ENCODE data around the gene EPOP.

Gene EPOP

GRCh38 chr17:38710604-38710962 lies 35.8 kb upstream of the EPOP start:
- Histone ChIP-seq H3K27me3 (ENCODE audit: insufficient read depth, low read length, poor library complexity, severe bottlenecking) (no peaks in the 10 kb centered on the region), H3K4me3 (ENCODE audit: low read length, poor library complexity, severe bottlenecking) (no peak overlapping the region), H3K9ac (ENCODE audit: low read depth, low read length, poor library complexity, severe bottlenecking) (no peak overlapping the region), H3K9me2 (replicated peaks; ENCODE audit: low read depth, low read length) (no peaks in the 10 kb centered on the region), H4K20me1 (ENCODE audit: insufficient read depth, low read length, poor library complexity, severe bottlenecking) (peaks cover 48% of the 10 kb centered on the region), H3K4me1 (ENCODE audit: insufficient read depth, low read length, poor library complexity, severe bottlenecking) (peaks cover 43% of the 10 kb centered on the region), H3K4me2 (ENCODE audit: low read depth, low read length, poor library complexity, severe bottlenecking) (peak overlapping the region; percentile 13), H2AFZ (ENCODE audit: low read length) (no peak overlapping the region), H3K79me2 (ENCODE audit: insufficient read depth, low read length) (peaks cover 52% of the 10 kb centered on the region), H3K9me3 (ENCODE audit: insufficient read depth, low read depth, low read length) (no peaks in the 10 kb centered on the region), H3F3A (ENCODE audit: low read depth) (no peaks in the 10 kb centered on the region), H3K36me3 (ENCODE audit: insufficient read depth, low read length) (peaks cover 40% of the 10 kb centered on the region; the same call in 1 of the 2 replicates)
- TF ChIP-seq EZH2phosphoT487 (IDR thresholded peaks at IDR 0.05; ENCODE audit: borderline replicate concordance) (no peak), CTCF (conservative IDR thresholded peaks at IDR 0.05; ENCODE audit: low read length) (no peak)

GRCh38 chr17:38709864-38710603 lies 35.3 kb upstream of the EPOP start:
- Histone ChIP-seq H3K4me3 (ENCODE audit: low read length, poor library complexity, severe bottlenecking) (no peak overlapping the region), H3F3A (ENCODE audit: low read depth) (no peaks in the 10 kb centered on the region), H3K27me3 (ENCODE audit: insufficient read depth, low read length, poor library complexity, severe bottlenecking) (no peaks in the 10 kb centered on the region), H3K9ac (ENCODE audit: low read depth, low read length, poor library complexity, severe bottlenecking) (no peak overlapping the region), H2AFZ (ENCODE audit: low read length) (no peak overlapping the region), H3K9me3 (ENCODE audit: insufficient read depth, low read depth, low read length) (no peaks in the 10 kb centered on the region), H3K79me2 (ENCODE audit: insufficient read depth, low read length) (peaks cover 53% of the 10 kb centered on the region), H3K4me1 (ENCODE audit: insufficient read depth, low read length, poor library complexity, severe bottlenecking) (peaks cover 43% of the 10 kb centered on the region), H3K9me2 (replicated peaks; ENCODE audit: low read depth, low read length) (no peaks in the 10 kb centered on the region), H3K36me3 (ENCODE audit: insufficient read depth, low read length) (peaks cover 39% of the 10 kb centered on the region; the same call in 1 of the 2 replicates), H3K4me2 (ENCODE audit: low read depth, low read length, poor library complexity, severe bottlenecking) (peak overlapping the region; percentile 13), H4K20me1 (ENCODE audit: insufficient read depth, low read length, poor library complexity, severe bottlenecking) (peaks cover 48% of the 10 kb centered on the region)
- no peak for TF ChIP-seq CTCF (conservative IDR thresholded peaks at IDR 0.05; ENCODE audit: low read length)

GRCh38 chr17:38709104-38709820 lies 34.5 kb upstream of the EPOP start:
- Histone ChIP-seq H3K9ac (ENCODE audit: low read depth, low read length, poor library complexity, severe bottlenecking) (no peak overlapping the region), H3K79me2 (ENCODE audit: insufficient read depth, low read length) (peaks cover 60% of the 10 kb centered on the region), H3K36me3 (ENCODE audit: insufficient read depth, low read length) (peaks cover 38% of the 10 kb centered on the region; the same call in 1 of the 2 replicates), H3K4me3 (ENCODE audit: low read length, poor library complexity, severe bottlenecking) (no peak overlapping the region), H2AFZ (ENCODE audit: low read length) (no peak overlapping the region), H3K9me3 (ENCODE audit: insufficient read depth, low read depth, low read length) (no peaks in the 10 kb centered on the region), H3F3A (ENCODE audit: low read depth) (no peaks in the 10 kb centered on the region), H3K4me1 (ENCODE audit: insufficient read depth, low read length, poor library complexity, severe bottlenecking) (peaks cover 44% of the 10 kb centered on the region), H3K9me2 (replicated peaks; ENCODE audit: low read depth, low read length) (no peaks in the 10 kb centered on the region), H4K20me1 (ENCODE audit: insufficient read depth, low read length, poor library complexity, severe bottlenecking) (peaks cover 48% of the 10 kb centered on the region), H3K27me3 (ENCODE audit: insufficient read depth, low read length, poor library complexity, severe bottlenecking) (no peaks in the 10 kb centered on the region), H3K4me2 (ENCODE audit: low read depth, low read length, poor library complexity, severe bottlenecking) (no peak overlapping the region)
- TF ChIP-seq CTCF (conservative IDR thresholded peaks at IDR 0.05; ENCODE audit: low read length) (no peak), EZH2phosphoT487 (IDR thresholded peaks at IDR 0.05; ENCODE audit: borderline replicate concordance) (no peak)

Measured in Loucy (cell line).